ENCODE measurements around the gene ADGRA1. TPM values are rescaled to one million over a fixed set of nuclear protein-coding genes. Genes with fewer than 3 reads are reported as not detected.

ADGRA1 gene
- total and polyA plus RNA-seq, 10 of the 15 experiments (the other 5 are each of a cell fraction or from before 2014, with no cell fraction given), result not detected

DNA sequence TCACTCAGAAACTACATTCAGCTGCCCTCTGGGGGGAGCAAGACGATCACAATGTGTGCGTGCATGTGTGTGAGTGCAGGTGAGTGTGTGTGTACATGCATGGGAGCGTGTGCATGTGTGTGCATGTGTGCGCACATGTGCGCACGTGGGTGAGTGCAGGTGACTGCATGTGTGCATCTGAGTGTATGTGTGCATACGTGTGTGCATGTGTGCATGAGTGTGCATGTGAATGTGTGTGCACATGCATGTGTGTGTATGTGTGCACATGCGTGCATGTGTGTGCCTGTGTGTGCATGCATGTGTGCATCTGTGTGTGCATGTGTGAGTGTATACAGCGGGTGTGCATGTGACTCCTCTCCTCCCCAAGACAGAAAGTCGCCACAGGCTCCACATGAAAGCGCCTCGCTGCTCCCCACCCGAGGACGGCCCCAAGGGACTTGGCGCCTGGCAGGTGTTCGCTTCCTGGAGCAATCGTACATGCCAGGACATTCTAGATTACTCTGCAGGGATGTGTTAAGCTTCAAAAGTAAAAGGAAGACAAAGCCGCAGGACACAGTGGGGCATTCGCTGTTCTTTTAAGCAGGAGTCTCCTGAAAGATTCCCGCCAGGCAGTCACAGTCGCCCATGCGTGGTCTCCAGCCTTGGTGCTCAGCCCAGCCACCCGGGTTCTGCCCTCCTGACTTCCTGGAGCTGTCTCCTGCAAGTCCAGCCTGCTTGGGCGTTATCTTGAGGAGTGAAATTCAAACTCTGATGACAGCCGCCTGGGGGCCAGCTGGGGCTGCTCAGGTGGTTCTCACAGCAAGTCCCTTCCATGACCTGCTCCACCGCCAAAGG lies 42.0 kb upstream of the ADGRA1 start:
- H3K9me3 ChIP-seq (replicated peaks; ENCODE audit: control insufficient read depth, insufficient read depth, low read length), result no peaks in the 10 kb centered on the region
- intact Hi-C loops (cut with micrococcal nuclease; ENCODE audit: unreplicated experiment), result no loop called here
- DNase-seq (ENCODE audit: low read depth, low spot score) (no peak), FAIRE-seq (no peak), ATAC-seq (no peak)
- POLR2A ChIA-PET, result no interaction called here
- H3K27me3 ChIP-seq (replicated peaks in 1 of 2; ENCODE audit: control insufficient read depth in 2 of 2, insufficient read depth in 2 of 2, low read length in 1 of 2), result no peaks in the 10 kb centered on the region
- no peaks in the 10 kb centered on the region for H4K20me1 ChIP-seq (ENCODE audit: control insufficient read depth, insufficient read depth)
- CTCF ChIA-PET, result interaction anchor here (0.6 kb wide), 1 partner anchor 35 kb away, joined by 3 read pairs; no protein-coding TSS in a partner anchor
- no peak for TF ChIP-seq ZZZ3 (IDR thresholded peaks at IDR 0.05; ENCODE audit: control insufficient read depth, insufficient read length, low read depth)
- no peak for TF ChIP-seq WRNIP1 (IDR thresholded peaks at IDR 0.05; ENCODE audit: borderline replicate concordance, low read depth, low read length)
- no peak for TF ChIP-seq NBN (IDR thresholded peaks at IDR 0.05)
- TF ChIP-seq, protein P1, sequence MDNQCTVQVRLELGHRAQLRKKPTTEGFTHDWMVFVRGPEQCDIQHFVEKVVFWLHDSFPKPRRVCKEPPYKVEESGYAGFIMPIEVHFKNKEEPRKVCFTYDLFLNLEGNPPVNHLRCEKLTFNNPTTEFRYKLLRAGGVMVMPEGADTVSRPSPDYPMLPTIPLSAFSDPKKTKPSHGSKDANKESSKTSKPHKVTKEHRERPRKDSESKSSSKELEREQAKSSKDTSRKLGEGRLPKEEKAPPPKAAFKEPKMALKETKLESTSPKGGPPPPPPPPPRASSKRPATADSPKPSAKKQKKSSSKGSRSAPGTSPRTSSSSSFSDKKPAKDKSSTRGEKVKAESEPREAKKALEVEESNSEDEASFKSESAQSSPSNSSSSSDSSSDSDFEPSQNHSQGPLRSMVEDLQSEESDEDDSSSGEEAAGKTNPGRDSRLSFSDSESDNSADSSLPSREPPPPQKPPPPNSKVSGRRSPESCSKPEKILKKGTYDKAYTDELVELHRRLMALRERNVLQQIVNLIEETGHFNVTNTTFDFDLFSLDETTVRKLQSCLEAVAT (IDR thresholded peaks at IDR 0.05), result no peak
- TF ChIP-seq, protein P2, sequence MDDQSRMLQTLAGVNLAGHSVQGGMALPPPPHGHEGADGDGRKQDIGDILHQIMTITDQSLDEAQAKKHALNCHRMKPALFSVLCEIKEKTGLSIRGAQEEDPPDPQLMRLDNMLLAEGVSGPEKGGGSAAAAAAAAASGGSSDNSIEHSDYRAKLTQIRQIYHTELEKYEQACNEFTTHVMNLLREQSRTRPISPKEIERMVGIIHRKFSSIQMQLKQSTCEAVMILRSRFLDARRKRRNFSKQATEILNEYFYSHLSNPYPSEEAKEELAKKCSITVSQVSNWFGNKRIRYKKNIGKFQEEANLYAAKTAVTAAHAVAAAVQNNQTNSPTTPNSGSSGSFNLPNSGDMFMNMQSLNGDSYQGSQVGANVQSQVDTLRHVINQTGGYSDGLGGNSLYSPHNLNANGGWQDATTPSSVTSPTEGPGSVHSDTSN (IDR thresholded peaks at IDR 0.05; ENCODE audit: insufficient replicate concordance, low read depth, low read length), result peak; percentile 62
- TF ChIP-seq, protein P3, sequence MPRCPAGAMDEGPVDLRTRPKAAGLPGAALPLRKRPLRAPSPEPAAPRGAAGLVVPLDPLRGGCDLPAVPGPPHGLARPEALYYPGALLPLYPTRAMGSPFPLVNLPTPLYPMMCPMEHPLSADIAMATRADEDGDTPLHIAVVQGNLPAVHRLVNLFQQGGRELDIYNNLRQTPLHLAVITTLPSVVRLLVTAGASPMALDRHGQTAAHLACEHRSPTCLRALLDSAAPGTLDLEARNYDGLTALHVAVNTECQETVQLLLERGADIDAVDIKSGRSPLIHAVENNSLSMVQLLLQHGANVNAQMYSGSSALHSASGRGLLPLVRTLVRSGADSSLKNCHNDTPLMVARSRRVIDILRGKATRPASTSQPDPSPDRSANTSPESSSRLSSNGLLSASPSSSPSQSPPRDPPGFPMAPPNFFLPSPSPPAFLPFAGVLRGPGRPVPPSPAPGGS (IDR thresholded peaks at IDR 0.05; ENCODE audit: borderline replicate concordance, insufficient read depth, low read depth, low read length, poor library complexity, severe bottlenecking), result peak; percentile 94
- no peak for TF ChIP-seq ZNF622 (IDR thresholded peaks at IDR 0.05)
- TF ChIP-seq IKZF2 (IDR thresholded peaks at IDR 0.05), result no peak
- no peak for TF ChIP-seq CHD2 (IDR thresholded peaks at IDR 0.05; ENCODE audit: borderline replicate concordance, low read depth, low read length)
- no peak for TF ChIP-seq POLR2AphosphoS5 (IDR thresholded peaks at IDR 0.05; ENCODE audit: low read length)
- no peak for TF ChIP-seq FOXM1 (IDR thresholded peaks at IDR 0.05; ENCODE audit: low read depth, low read length)
- no peak for TF ChIP-seq BACH1 (IDR thresholded peaks at IDR 0.05; ENCODE audit: borderline replicate concordance)
- H3K27ac ChIP-seq (ENCODE audit: control insufficient read depth, insufficient read depth), result no peak overlapping the region
- no peak overlapping the region for H3K4me2 ChIP-seq (ENCODE audit: control insufficient read depth, insufficient read depth)
- H3K4me1 ChIP-seq (ENCODE audit: control insufficient read depth, insufficient read depth, low read length), result no peaks in the 10 kb centered on the region
- H3K79me2 ChIP-seq (ENCODE audit: control insufficient read depth, insufficient read depth, low read length), result no peaks in the 10 kb centered on the region
- H3K36me3 ChIP-seq (ENCODE audit: control insufficient read depth in 2 of 2, insufficient read depth in 2 of 2, low read length in 1 of 2), result no peaks in the 10 kb centered on the region
- H2AFZ ChIP-seq (ENCODE audit: control insufficient read depth, low read depth, low read length), result no peak overlapping the region
- WGBS (ENCODE audit: insufficient coverage, insufficient replicate concordance, low lambda C conversion rate, missing lambda C conversion rate), result 45% methylated on average over 26 of the region's 26 CpGs
- H3K9ac ChIP-seq (ENCODE audit: control insufficient read depth, insufficient read depth, low read length), result no peak overlapping the region
- in situ Hi-C loops (cut with MboI), result no loop called here
- H3K4me3 ChIP-seq, result no peak overlapping the region
- RAD21 ChIA-PET (ENCODE audit: unreplicated experiment), result no interaction called here
- SMC1A ChIA-PET (ENCODE audit: uncharacterized antibody, unreplicated experiment), result no interaction called here
- BruUV-seq (replicated peaks), result no TSS peak
